GM13976 (cell line): ENCODE measurements around the gene MAPKAPK2.

Source experiments
- DNase-seq: peaks from one replicate; pipeline ENCODE4 v3.0.0; 2012; ENCODE audit warnings: low spot score
- in situ Hi-C: fragments of 300-500 bp; cut with MboI; formaldehyde crosslinking; loops from one replicate; pipeline ENCODE4 v1.12.0; 2022; ENCODE audit warnings: low sequenced_read_pairs, mixed read lengths, inconsistent platforms; ENCODE audit not compliant: unreplicated experiment
- TF ChIP-seq, protein P1 (sequence below): IDR thresholded peaks from 2 replicates; pipeline ENCODE4 v1.5.1; 2012; ENCODE audit warnings: borderline replicate concordance, mild to moderate bottlenecking; ENCODE audit not compliant: insufficient read depth; ENCODE audit errors: extremely low read depth, missing control alignments, control extremely low read depth

The MAPKAPK2 gene

GRCh38 chr1:206736878-206737728, 52.4 kb downstream of the MAPKAPK2 start:
- in situ Hi-C loops, result loop anchor here (5.0 kb wide), 3 partner anchors 75 to 245 kb away; no protein-coding TSS in a partner anchor
- TF ChIP-seq, protein P1, sequence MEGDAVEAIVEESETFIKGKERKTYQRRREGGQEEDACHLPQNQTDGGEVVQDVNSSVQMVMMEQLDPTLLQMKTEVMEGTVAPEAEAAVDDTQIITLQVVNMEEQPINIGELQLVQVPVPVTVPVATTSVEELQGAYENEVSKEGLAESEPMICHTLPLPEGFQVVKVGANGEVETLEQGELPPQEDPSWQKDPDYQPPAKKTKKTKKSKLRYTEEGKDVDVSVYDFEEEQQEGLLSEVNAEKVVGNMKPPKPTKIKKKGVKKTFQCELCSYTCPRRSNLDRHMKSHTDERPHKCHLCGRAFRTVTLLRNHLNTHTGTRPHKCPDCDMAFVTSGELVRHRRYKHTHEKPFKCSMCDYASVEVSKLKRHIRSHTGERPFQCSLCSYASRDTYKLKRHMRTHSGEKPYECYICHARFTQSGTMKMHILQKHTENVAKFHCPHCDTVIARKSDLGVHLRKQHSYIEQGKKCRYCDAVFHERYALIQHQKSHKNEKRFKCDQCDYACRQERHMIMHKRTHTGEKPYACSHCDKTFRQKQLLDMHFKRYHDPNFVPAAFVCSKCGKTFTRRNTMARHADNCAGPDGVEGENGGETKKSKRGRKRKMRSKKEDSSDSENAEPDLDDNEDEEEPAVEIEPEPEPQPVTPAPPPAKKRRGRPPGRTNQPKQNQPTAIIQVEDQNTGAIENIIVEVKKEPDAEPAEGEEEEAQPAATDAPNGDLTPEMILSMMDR, result no peak
- peak; percentile 16 for DNase-seq

DNA sequence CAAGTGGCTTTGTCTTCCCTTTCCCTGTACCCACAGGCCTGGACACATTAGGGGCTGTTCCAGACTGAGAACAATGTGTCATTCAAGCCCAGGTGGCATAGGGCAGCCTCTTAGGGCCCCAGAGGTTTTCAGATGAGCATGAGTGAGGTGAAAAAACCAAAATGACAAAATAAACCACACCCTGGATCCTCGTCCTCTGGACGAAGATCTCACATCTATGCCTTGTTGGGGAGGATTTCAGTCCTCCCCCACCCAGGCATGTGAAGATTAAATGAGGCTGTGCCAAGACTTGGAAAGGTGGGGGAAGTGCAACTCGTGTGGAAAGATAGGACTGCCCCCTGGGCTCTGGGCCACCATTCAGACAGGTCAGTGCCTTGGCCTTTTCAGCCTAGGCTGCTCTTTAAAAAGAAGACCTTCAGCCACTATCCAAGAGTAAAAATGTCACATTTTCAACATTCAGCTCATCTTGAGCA, 53.1 kb downstream of the MAPKAPK2 start:
- DNase-seq, result peak; percentile 19
- in situ Hi-C loops, result loop anchor here (5.0 kb wide), 3 partner anchors 75 to 245 kb away; no protein-coding TSS in a partner anchor

GRCh38 chr1:206738370-206739366, 54.0 kb downstream of the MAPKAPK2 start:
- TF ChIP-seq, protein P1, result peak; percentile 8
- in situ Hi-C loops, result loop anchor here (5.0 kb wide), 3 partner anchors 74 to 244 kb away; no protein-coding TSS in a partner anchor
- peak; percentile 26 for DNase-seq

More for the DNA sequence above, 53.1 kb downstream of the MAPKAPK2 start:
- TF ChIP-seq, protein P1, result no peak

DNA sequence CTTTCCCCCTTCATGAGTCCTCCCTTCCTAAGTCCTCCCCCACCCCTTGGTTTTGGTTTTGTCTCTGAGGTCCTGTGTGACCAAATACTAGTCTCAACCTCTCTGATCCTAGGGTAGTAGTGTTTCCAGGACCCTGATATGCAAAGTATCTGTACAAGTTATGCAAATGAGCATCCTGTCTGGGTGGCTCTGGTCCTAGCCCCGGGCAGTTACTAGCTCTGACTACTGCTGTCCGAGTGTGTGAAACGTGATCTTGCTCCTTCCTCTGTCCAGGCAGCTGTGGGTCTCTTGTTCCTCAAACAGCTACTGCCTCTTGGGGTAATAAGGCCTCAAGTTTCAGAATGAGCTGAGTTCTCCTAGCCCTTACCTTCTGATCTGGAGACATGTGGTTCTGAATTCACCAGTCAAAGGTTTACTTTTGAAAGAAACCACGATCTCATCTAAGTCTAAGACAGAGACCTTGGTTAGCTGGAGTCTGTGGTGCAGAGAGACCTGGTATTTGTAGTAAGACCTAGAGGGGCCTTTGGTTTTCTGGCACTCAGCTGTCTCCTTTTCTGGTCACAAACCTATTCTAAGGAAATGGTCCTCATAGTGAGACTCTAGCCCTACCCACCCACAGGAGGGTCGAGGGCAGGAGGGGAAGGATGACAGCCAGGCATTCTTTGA, 54.8 kb downstream of the MAPKAPK2 start:
- in situ Hi-C loops, result loop anchor here (5.0 kb wide), 3 partner anchors 73 to 243 kb away; no protein-coding TSS in a partner anchor
- peak; percentile 81 for DNase-seq
- TF ChIP-seq, protein P1, result no peak

GRCh38 chr1:206741142-206741701, 56.5 kb downstream of the MAPKAPK2 start:
- DNase-seq, result no peak
- in situ Hi-C loops, result no loop called here
- TF ChIP-seq, protein P1, result no peak
